ENCODE data around the gene SPATA13. TPM values are rescaled to one million over a fixed set of nuclear protein-coding genes. Genes with fewer than 3 reads are reported as not detected.

Gene SPATA13
- total RNA-seq, 2 experiments from 2014 or later = 56.8 to 57.4 TPM

DNA sequence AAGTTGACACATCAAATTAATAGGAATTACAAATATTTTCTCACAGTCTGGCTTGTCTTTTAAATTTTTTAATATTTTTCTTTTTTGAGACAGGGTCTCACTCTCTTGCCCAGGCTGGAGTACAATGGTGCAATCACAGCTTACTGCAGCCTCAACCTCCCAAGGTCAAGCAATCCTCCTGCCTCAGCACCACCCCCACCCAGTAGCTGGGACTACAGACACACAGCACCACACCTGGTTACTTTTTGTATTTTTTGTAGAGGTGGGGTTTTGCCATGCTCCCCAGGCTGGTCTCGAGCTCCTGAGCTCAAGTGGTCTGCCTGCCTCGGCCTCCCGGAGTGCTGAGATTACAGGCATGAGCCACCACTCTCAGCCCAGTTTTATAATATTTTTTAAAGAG lies 72.0 kb downstream of the SPATA13 start:
- CTCF ChIA-PET = interaction anchor here (0.6 to 2.6 kb wide), 11 partner anchors 10 to 314 kb away, joined by 3 to 9 read pairs (median 3); no protein-coding TSS in a partner anchor
- no peak overlapping the region for H3K27ac Mint-ChIP-seq
- no peak for DNase-seq
- H3K4me3 Mint-ChIP-seq = no peak overlapping the region
- no peaks in the 10 kb centered on the region for H3K9me3 Mint-ChIP-seq
- no peaks in the 10 kb centered on the region for H3K27me3 Mint-ChIP-seq (ENCODE audit: low read depth)
- intact Hi-C loops (cut with micrococcal nuclease) = loop anchor here (2.0 kb wide), 1 partner anchor 38 kb away; no protein-coding TSS in a partner anchor
- no peaks in the 10 kb centered on the region for H3K36me3 Mint-ChIP-seq (ENCODE audit: low read depth)
- peaks cover 42% of the 10 kb centered on the region for H3K4me1 Mint-ChIP-seq (ENCODE audit: low read depth)

GRCh38 chr13:24233351-24233901 lies 72.9 kb downstream of the SPATA13 start:
- DNase-seq = no peak
- intact Hi-C loops (cut with micrococcal nuclease) = loop anchor here (1.0 to 2.0 kb wide), 5 partner anchors 18 to 278 kb away; no protein-coding TSS in a partner anchor
- Mint-ChIP-seq H3K4me3 (peak overlapping the region; percentile 7), H3K27me3 (ENCODE audit: low read depth) (no peaks in the 10 kb centered on the region), H3K9me3 (no peaks in the 10 kb centered on the region), H3K4me1 (ENCODE audit: low read depth) (peaks cover 44% of the 10 kb centered on the region), H3K27ac (peak overlapping the region; percentile 80), H3K36me3 (ENCODE audit: low read depth) (no peaks in the 10 kb centered on the region)
- CTCF ChIA-PET = interaction anchor here (0.5 to 2.6 kb wide), 11 partner anchors 11 to 494 kb away, joined by 3 to 9 read pairs (median 3); no protein-coding TSS in a partner anchor

DNA sequence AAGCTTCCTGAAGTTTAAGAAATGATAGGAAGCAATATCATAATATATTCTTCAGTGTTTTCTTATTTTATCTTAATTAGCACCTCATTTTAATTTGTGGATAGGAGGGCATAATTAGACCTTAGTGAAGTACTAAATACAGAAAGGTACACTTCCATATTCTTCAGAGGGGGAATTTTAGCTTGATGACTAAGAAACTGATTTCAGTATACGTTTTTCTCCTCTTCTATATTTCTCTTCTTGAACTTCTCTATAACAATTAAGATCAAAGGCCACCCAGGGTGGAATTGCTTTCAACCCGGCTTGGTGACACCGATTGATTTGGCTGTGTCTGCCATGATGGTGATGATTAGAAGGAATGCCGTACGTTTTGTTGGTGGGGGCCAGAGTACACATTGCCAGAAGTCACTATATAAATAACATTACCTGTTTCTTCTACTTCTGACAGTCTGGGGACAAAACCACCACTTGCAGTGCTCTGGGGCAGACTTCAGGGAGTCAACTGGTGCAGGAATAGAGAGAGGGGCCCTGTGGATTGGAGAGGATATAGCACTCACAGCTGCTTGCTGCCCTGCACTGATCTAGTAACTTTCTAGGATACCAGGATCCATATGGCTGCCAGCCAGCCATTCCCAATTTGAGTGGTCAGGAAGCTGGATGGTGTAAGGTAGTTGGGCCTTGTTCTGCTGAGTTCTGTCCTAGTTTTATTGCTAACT lies 73.8 kb downstream of the SPATA13 start:
- peak overlapping the region; percentile 80 for H3K27ac Mint-ChIP-seq
- intact Hi-C loops (cut with micrococcal nuclease) = no loop called here
- H3K4me1 Mint-ChIP-seq (ENCODE audit: low read depth) = peaks cover 44% of the 10 kb centered on the region
- no peak overlapping the region for H3K4me3 Mint-ChIP-seq
- CTCF ChIA-PET = interaction anchor here (0.8 to 2.6 kb wide), 2 partner anchors 40 to 493 kb away, joined by 3 to 9 read pairs; no protein-coding TSS in a partner anchor
- no peaks in the 10 kb centered on the region for H3K36me3 Mint-ChIP-seq (ENCODE audit: low read depth)
- peak; percentile 43 for DNase-seq
- H3K9me3 Mint-ChIP-seq = no peaks in the 10 kb centered on the region
- H3K27me3 Mint-ChIP-seq (ENCODE audit: low read depth) = no peaks in the 10 kb centered on the region

DNA sequence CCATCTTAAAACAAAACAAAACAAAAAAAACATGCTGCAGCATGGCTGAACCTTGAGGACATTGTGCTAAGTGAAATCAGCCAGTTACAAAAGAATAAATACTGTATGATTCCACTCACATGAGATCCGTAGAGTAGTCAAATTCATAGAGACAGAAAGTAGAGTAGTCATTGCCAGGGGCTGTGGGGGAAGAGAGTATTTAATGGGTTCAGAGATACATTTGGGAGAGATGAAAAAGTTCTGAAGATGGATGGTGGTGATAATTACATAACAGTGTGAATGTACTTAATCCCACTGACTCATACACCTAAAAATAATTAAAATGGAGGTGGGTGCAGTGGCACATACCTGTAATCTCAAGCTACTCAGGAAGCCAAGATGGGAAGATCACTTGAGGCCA lies 76.8 kb downstream of the SPATA13 start:
- Mint-ChIP-seq H3K27me3 (ENCODE audit: low read depth) (no peaks in the 10 kb centered on the region), H3K27ac (no peak overlapping the region), H3K9me3 (no peaks in the 10 kb centered on the region), H3K4me1 (ENCODE audit: low read depth) (peaks cover 36% of the 10 kb centered on the region), H3K36me3 (ENCODE audit: low read depth) (no peaks in the 10 kb centered on the region), H3K4me3 (no peak overlapping the region)
- CTCF ChIA-PET = no interaction called here
- intact Hi-C loops (cut with micrococcal nuclease) = no loop called here
- no peak for DNase-seq

DNA sequence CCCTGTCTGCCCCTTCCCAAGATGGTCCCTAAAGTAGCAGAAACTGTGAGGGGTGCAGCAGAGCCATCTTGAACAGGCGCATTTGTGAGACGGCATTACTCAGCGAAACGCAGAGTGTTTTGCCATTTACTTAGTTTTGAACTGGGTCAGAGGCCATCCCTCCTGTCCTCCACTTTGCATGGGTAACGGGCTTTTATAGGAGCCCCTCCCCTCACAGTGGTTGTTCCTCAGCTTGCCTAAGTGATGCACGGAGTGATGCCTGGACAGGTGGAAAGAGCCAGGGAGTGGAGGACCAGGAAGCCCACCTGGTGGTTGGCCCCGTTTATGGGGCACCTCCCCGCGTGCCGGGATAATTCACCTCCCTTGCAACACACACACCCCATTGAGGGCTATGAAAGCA lies 80.8 kb downstream of the SPATA13 start:
- H3K27ac Mint-ChIP-seq = no peak overlapping the region

GRCh38 chr13:24242100-24242499 lies 81.6 kb downstream of the SPATA13 start:
- Mint-ChIP-seq H3K9me3 (no peaks in the 10 kb centered on the region), H3K27me3 (ENCODE audit: low read depth) (no peaks in the 10 kb centered on the region), H3K27ac (no peak overlapping the region), H3K4me3 (no peak overlapping the region), H3K36me3 (ENCODE audit: low read depth) (no peaks in the 10 kb centered on the region), H3K4me1 (ENCODE audit: low read depth) (peaks cover 14% of the 10 kb centered on the region)
- DNase-seq = no peak
- CTCF ChIA-PET = no interaction called here
- intact Hi-C loops (cut with micrococcal nuclease) = no loop called here

More for the DNA sequence above, 80.8 kb downstream of the SPATA13 start:
- CTCF ChIA-PET = no interaction called here
- Mint-ChIP-seq H3K4me3 (no peak overlapping the region), H3K36me3 (ENCODE audit: low read depth) (no peaks in the 10 kb centered on the region), H3K27me3 (ENCODE audit: low read depth) (no peaks in the 10 kb centered on the region), H3K9me3 (no peaks in the 10 kb centered on the region), H3K4me1 (ENCODE audit: low read depth) (peaks cover 7% of the 10 kb centered on the region)
- no peak for DNase-seq
- intact Hi-C loops (cut with micrococcal nuclease) = no loop called here

DNA sequence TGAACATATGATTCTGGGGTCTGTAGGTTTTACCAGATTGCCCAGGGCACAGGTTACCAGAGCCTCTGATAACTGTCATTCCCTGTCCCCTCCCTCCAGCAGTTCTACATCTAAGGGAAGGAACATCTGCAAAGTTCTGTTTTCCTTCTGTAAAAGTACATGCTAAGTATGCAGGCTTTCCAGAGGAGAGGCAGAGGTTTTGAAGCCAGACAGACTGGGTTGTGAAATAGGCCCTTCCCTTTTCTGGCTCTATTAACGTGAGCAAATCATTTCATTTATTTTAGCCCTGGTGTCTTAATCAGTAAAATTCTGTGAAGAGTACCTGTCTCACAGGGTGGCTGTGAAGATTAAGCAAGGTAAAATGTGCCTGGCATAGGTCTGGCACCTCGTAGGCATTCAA lies 82.8 kb downstream of the SPATA13 start:
- H3K27ac Mint-ChIP-seq = no peak overlapping the region
- intact Hi-C loops (cut with micrococcal nuclease) = no loop called here
- no peak overlapping the region for H3K4me3 Mint-ChIP-seq
- DNase-seq = no peak
- H3K4me1 Mint-ChIP-seq (ENCODE audit: low read depth) = peaks cover 14% of the 10 kb centered on the region
- CTCF ChIA-PET = no interaction called here
- no peaks in the 10 kb centered on the region for H3K27me3 Mint-ChIP-seq (ENCODE audit: low read depth)
- no peaks in the 10 kb centered on the region for H3K9me3 Mint-ChIP-seq
- no peaks in the 10 kb centered on the region for H3K36me3 Mint-ChIP-seq (ENCODE audit: low read depth)

GRCh38 chr13:24244802-24245201 lies 84.3 kb downstream of the SPATA13 start:
- Mint-ChIP-seq H3K36me3 (ENCODE audit: low read depth) (peaks cover 1% of the 10 kb centered on the region), H3K4me3 (no peak overlapping the region), H3K4me1 (ENCODE audit: low read depth) (peaks cover 18% of the 10 kb centered on the region), H3K27me3 (ENCODE audit: low read depth) (no peaks in the 10 kb centered on the region), H3K9me3 (no peaks in the 10 kb centered on the region), H3K27ac (no peak overlapping the region)
- intact Hi-C loops (cut with micrococcal nuclease) = no loop called here
- no peak for DNase-seq
- CTCF ChIA-PET = interaction anchor here (0.7 to 1.6 kb wide), 3 partner anchors 16 to 50 kb away, joined by 4 to 8 read pairs (median 4); no protein-coding TSS in a partner anchor

DNA sequence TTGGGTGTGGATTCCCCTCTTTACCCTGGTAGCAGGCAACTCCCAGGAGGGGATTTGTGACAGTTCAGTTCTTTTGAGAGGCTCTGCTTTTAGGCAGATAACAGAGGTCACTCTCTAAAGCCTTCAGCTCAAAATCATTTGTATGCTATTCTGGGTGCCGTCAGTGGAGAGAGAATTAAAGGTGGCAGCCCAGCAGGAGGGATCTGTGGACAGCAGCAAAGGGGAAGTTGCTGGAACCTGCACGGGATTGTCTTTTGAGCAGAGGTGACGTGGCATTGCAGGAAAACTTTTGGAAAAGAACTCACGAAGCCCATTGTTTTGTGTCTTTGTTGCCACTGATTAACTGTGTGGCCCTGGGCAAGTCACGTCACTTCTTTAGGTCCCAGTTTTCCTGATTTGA lies 86.5 kb downstream of the SPATA13 start:
- Mint-ChIP-seq H3K27ac (no peak overlapping the region), H3K27me3 (ENCODE audit: low read depth) (no peaks in the 10 kb centered on the region), H3K4me3 (no peak overlapping the region), H3K9me3 (no peaks in the 10 kb centered on the region), H3K4me1 (ENCODE audit: low read depth) (peaks cover 25% of the 10 kb centered on the region), H3K36me3 (ENCODE audit: low read depth) (peaks cover 5% of the 10 kb centered on the region)
- no peak for DNase-seq
- intact Hi-C loops (cut with micrococcal nuclease) = no loop called here
- CTCF ChIA-PET = interaction anchor here (1.2 kb wide), 1 partner anchor 14 kb away, joined by 4 read pairs; no protein-coding TSS in a partner anchor

DNA sequence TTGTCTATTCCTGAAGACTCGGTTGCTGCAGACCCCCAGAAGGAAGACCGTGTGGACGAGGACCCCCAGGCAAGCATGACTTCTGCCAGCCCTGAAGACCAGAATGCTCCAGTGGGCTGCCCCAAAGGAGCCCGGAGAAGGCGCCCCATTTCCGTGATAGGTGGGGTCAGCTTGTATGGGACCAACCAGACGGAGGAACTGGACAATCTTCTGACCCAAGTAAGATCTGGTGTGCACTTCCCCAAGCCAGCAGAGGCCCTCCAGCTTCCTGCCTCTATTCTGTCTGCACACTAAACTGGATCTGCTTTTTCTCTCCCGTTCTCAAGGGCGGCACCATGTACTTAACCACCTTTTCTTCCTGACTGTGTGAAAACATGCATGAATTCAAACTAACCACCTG lies 89.1 kb downstream of the SPATA13 start:
- CTCF ChIA-PET = interaction anchor here (1.2 to 1.6 kb wide), 4 partner anchors 17 to 195 kb away, joined by 3 to 5 read pairs (median 4); no protein-coding TSS in a partner anchor
- Mint-ChIP-seq H3K4me1 (ENCODE audit: low read depth) (peaks cover 49% of the 10 kb centered on the region), H3K9me3 (no peaks in the 10 kb centered on the region), H3K27ac (peak overlapping the region; percentile 96), H3K4me3 (peak overlapping the region; percentile 87), H3K36me3 (ENCODE audit: low read depth) (peaks cover 27% of the 10 kb centered on the region), H3K27me3 (ENCODE audit: low read depth) (no peaks in the 10 kb centered on the region)
- intact Hi-C loops (cut with micrococcal nuclease) = loop anchor here (2.0 to 10.0 kb wide), 4 partner anchors 15 to 1625 kb away; partner anchors contain the start of gene TNFRSF19
- no peak for DNase-seq

DNA sequence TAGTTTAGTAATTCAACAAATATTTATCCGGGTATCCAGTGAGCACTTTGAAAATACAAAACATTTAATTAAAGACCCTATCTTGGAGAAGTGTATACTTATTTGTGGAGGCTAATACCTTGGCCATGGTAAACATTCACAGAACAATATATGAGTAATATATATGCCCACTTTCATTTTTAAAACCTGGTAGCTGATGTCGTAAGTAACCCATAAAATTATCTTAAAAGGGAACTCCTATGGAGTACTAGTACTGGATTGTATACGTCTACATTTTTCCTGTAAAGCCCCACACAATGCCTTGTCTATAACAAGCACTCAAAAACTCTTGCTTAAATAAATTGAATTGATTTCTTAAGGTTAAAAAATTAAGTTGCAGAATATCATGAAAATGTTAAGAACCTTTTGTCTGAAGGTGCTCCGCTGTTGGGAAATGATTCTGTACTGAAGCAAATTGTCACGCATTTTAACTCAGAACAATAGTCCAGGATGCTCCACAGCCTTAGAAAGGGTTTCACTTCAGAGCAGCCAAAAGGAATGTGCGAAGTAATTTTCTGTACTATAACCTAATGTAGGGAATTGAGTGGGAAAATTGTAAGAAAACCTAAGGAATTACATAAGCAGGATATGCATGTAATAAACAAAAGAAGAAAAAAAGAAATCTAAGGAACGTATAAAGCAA lies 90.0 kb downstream of the SPATA13 start:
- H3K27ac Mint-ChIP-seq = peak overlapping the region; percentile 96
- H3K27me3 Mint-ChIP-seq (ENCODE audit: low read depth) = no peaks in the 10 kb centered on the region
- DNase-seq = no peak
- intact Hi-C loops (cut with micrococcal nuclease) = loop anchor here (1.0 to 10.0 kb wide), 6 partner anchors 14 to 1624 kb away; partner anchors contain the start of genes PARP4 and TNFRSF19
- peaks cover 36% of the 10 kb centered on the region for H3K36me3 Mint-ChIP-seq (ENCODE audit: low read depth)
- CTCF ChIA-PET = interaction anchor here (1.7 to 2.3 kb wide), 3 partner anchors 14 to 24 kb away, joined by 6 to 24 read pairs (median 6); no protein-coding TSS in a partner anchor
- H3K9me3 Mint-ChIP-seq = no peaks in the 10 kb centered on the region
- H3K4me3 Mint-ChIP-seq = peak overlapping the region; percentile 87
- peaks cover 58% of the 10 kb centered on the region for H3K4me1 Mint-ChIP-seq (ENCODE audit: low read depth)

- peaks cover 39% of the 10 kb centered on the region for H3K36me3 Mint-ChIP-seq (ENCODE audit: low read depth)
- no peaks in the 10 kb centered on the region for H3K27me3 Mint-ChIP-seq (ENCODE audit: low read depth)
- intact Hi-C loops (cut with micrococcal nuclease) = loop anchor here (1.0 to 10.0 kb wide), 6 partner anchors 13 to 1623 kb away; partner anchors contain the start of genes PARP4 and TNFRSF19
- H3K9me3 Mint-ChIP-seq = no peaks in the 10 kb centered on the region
- peak overlapping the region; percentile 96 for H3K27ac Mint-ChIP-seq
- peak overlapping the region; percentile 87 for H3K4me3 Mint-ChIP-seq
- H3K4me1 Mint-ChIP-seq (ENCODE audit: low read depth) = peaks cover 62% of the 10 kb centered on the region
- CTCF ChIA-PET = interaction anchor here (0.7 to 2.3 kb wide), 7 partner anchors 10 to 190 kb away, joined by 3 to 24 read pairs (median 5); no protein-coding TSS in a partner anchor
- peak; percentile 92 for DNase-seq
These were observed 91.0 kb downstream of the SPATA13 start for GRCh38 chr13:24251525-24251924.

Data from activated naive CD4-positive, alpha-beta T cell treated with anti-CD3 and anti-CD28 coated beads for 36 hours (primary cell).